Progenitor cell of endocrine pancreas (in vitro differentiated cells): ENCODE measurements around the gene NUDT8. TPM values are rescaled to one million over a fixed set of nuclear protein-coding genes. Genes with fewer than 3 reads are reported as not detected.

Experiments
- DNase-seq: peaks from one replicate; pipeline ENCODE4 v3.0.0; 2021; ENCODE audit warnings: low spot score; ENCODE audit not compliant: unreplicated experiment
- H3K27ac Mint-ChIP-seq: 2 replicates; pipeline ENCODE4 v1.8.0; 2021; ENCODE audit warnings: mild to moderate bottlenecking, moderate library complexity, mixed read lengths
- H3K27me3 Mint-ChIP-seq: 2 replicates; pipeline ENCODE4 v1.8.0; 2021; ENCODE audit warnings: mixed read lengths
- H3K36me3 Mint-ChIP-seq: 2 replicates; pipeline ENCODE4 v1.8.0; 2022; ENCODE audit warnings: mixed read lengths; ENCODE audit not compliant: insufficient read depth
- H3K4me1 Mint-ChIP-seq: 2 replicates; pipeline ENCODE4 v1.8.0; 2021; ENCODE audit warnings: low read depth, mixed read lengths
- H3K4me3 Mint-ChIP-seq: 2 replicates; pipeline ENCODE4 v1.8.0; 2021; ENCODE audit warnings: low read depth, mild to moderate bottlenecking, moderate library complexity, mixed read lengths
- H3K9me3 Mint-ChIP-seq: 2 replicates; pipeline ENCODE4 v1.8.0; 2021; ENCODE audit warnings: low read depth, mixed read lengths
- total RNA-seq: library from RNA; stranded (reverse); gene quantifications from 2 replicates; pipeline ENCODE4 v1.2.1, GENCODE V29; 2021
- TF ChIP-seq, protein P1 (sequence below): fragments of 200-600 bp; sonication (generic); IDR thresholded peaks from one replicate; pipeline ENCODE4 v1.5.0; 2021; ENCODE audit warnings: antibody characterized with exemption, mild to moderate bottlenecking; ENCODE audit not compliant: unreplicated experiment

The NUDT8 gene
- total RNA-seq, 1 donor from 2014 or later: 5.1 TPM

DNA sequence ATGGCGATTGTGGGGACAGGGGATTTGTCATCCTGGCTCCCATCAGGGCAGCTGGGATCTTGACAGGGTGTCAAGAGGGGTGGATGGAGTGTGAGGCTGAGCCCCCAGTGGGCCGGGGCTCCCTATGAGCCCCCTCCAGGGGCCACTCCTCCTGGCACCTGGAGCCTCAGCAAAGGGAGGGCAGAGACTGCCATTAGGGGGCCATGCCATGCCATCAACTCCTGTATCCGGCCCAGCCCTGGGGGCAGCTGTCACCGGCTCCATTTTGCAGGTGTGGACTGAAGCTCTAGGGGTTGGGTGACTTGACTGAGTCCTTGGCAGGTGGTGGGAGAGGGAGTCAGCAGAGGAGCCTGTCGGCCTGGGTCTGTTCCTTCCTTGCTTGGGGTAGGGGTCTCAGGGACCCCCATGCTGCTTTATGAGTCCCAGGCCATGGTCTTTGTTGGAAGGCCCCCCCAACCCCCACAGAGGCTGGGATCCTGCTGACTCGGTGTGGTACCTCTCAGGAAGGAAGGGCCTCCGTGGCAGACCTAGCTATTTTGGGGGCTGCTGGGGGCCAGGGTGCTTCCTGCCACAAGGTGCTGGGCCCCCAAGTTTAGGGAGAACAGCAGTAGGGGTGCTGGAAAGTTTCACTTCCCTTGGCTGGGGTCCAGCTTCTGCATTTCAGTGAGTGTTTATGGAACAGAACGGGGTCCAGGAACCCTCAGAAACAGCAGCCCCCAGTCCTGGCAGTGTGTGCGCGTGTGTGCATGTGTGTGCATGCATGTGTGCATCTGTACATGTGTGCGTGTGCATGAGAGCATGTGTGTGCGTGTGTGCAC, 19.3 kb upstream of the NUDT8 start:
- H3K4me1 Mint-ChIP-seq: peaks cover 14% of the 10 kb centered on the region
- H3K9me3 Mint-ChIP-seq: peaks cover 4% of the 10 kb centered on the region
- no peak overlapping the region for H3K27ac Mint-ChIP-seq
- no peak overlapping the region for H3K4me3 Mint-ChIP-seq
- TF ChIP-seq, protein P1, sequence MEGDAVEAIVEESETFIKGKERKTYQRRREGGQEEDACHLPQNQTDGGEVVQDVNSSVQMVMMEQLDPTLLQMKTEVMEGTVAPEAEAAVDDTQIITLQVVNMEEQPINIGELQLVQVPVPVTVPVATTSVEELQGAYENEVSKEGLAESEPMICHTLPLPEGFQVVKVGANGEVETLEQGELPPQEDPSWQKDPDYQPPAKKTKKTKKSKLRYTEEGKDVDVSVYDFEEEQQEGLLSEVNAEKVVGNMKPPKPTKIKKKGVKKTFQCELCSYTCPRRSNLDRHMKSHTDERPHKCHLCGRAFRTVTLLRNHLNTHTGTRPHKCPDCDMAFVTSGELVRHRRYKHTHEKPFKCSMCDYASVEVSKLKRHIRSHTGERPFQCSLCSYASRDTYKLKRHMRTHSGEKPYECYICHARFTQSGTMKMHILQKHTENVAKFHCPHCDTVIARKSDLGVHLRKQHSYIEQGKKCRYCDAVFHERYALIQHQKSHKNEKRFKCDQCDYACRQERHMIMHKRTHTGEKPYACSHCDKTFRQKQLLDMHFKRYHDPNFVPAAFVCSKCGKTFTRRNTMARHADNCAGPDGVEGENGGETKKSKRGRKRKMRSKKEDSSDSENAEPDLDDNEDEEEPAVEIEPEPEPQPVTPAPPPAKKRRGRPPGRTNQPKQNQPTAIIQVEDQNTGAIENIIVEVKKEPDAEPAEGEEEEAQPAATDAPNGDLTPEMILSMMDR: no peak
- DNase-seq: no peak
- H3K27me3 Mint-ChIP-seq: no peaks in the 10 kb centered on the region
- no peaks in the 10 kb centered on the region for H3K36me3 Mint-ChIP-seq

DNA sequence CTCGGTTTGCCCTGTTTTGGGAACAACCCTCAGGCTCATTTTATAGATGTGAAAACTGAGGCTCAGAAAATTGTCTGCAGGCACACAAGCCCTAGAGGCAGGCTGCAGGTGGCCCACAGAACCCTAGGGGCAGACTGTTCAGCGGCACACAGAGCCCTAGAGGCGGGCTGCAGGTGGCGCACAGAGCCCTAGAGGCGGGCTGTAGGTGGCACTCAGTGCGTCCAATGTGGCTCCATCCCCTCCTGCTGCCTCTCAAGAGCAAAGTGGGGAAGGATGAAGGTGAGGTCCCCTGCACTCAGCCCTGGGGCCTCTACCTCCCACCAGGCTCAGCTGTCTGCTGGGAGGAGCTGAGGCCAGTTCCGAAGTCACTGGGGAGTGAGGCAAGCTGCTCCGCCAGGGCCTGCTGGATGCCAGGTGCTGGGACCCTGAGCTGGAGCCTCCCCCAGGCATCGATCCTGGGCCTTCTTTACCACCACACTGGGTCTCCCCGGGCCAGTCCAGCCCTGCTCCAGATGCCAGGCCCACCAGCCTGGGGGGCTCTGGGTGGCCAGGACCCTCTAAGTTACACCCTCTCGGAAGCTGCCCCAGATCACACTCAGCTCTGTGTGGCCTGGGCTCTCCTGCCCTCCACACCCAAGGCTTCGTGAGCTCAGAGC, 18.5 kb upstream of the NUDT8 start:
- DNase-seq: no peak
- Mint-ChIP-seq H3K27ac (no peak overlapping the region), H3K4me1 (peaks cover 14% of the 10 kb centered on the region), H3K9me3 (peaks cover 4% of the 10 kb centered on the region), H3K36me3 (no peaks in the 10 kb centered on the region), H3K27me3 (no peaks in the 10 kb centered on the region), H3K4me3 (no peak overlapping the region)
- TF ChIP-seq, protein P1: peak; percentile 58

DNA sequence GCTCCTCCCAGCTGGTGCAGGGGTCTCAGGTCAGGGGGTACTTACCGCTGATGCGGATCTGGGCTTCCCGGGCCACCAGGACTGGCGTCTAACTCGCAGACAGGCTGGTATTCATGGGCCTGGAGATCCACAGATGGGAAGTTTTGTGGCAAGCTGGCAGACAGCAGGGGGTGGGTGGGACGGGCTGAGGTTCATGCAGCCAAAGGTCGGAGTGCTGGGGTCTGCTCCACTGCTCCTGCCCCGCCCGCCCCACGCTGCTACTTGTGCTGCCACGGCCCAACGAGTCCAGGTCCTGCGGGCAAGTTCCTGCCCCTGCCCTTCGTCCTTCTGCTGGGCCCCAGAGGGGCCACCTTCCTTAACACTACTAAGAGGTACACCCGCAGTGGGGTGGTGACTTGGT, 17.7 kb upstream of the NUDT8 start:
- peaks cover 1% of the 10 kb centered on the region for H3K9me3 Mint-ChIP-seq
- DNase-seq: no peak
- H3K27me3 Mint-ChIP-seq: no peaks in the 10 kb centered on the region
- no peak overlapping the region for H3K27ac Mint-ChIP-seq
- no peak overlapping the region for H3K4me3 Mint-ChIP-seq
- no peaks in the 10 kb centered on the region for H3K36me3 Mint-ChIP-seq
- peaks cover 10% of the 10 kb centered on the region for H3K4me1 Mint-ChIP-seq
- TF ChIP-seq, protein P1: no peak

DNA sequence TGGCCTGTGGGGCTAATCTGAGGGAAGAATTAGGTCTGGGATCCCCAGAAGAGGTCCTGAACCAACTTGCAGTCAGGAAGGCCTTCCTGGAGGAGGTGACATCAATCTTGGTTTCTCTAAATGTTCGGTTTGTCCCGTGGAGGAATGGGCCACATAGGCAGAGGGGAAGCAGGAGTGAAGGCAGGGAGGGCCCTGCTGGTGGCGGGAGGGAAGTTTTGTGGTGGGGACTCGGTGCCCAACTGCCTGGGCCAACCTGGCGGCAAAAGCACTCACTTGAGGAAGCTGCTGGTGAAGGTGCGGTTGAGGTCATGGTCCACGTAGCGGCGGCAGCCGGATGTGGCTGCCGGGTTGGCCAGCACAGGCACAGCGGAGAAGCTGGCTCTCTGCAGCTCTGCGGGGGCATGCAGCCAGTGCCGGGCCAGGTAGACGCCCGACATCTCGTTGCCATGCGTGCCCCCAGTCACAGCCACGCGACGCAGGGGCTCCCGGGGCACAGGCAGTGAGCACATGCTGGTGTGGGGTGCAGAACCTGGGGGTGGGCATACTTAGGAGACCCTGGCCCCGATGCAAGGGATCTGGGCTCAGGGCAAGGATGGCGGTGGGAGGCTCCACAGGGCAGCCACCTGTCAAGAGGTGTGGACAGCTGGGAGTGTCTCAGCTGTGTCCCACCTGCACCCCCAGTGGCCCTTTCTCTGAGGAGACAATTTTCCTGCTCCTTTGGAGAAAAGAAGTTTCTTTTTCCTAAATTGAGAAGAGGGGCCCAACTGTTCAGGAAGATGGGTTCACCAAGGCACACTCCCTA, 17.0 kb upstream of the NUDT8 start:
- Mint-ChIP-seq H3K4me1 (peaks cover 6% of the 10 kb centered on the region), H3K36me3 (no peaks in the 10 kb centered on the region), H3K27me3 (no peaks in the 10 kb centered on the region), H3K27ac (peak overlapping the region; percentile 71), H3K4me3 (no peak overlapping the region), H3K9me3 (no peaks in the 10 kb centered on the region)
- TF ChIP-seq, protein P1: no peak
- no peak for DNase-seq
